OCI-LY7 (cell line): ENCODE data around the gene GPHA2. TPM values are rescaled to one million over a fixed set of nuclear protein-coding genes. Genes with fewer than 3 reads are reported as not detected.

Experiments used
- BruUV-seq: library from RNA; stranded (reverse); fragments of 400-500 nt; replicated peaks from 2 replicates; lab custom pipeline; 2021; lab: Mats Ljungman, UMichigan
- CTCF ChIA-PET: fragments of 300-600 bp; sonication (Branson Sonifier 250); formaldehyde crosslinking; loops from one replicate; lab custom pipeline; 2022; ENCODE audit warnings: antibody characterized with exemption; ENCODE audit not compliant: unreplicated experiment; lab: Charles Lee
- POLR2A ChIA-PET: fragments of 300-600 bp; sonication (Branson Sonifier 250); formaldehyde crosslinking; loops from one replicate; lab custom pipeline; 2022; ENCODE audit warnings: antibody characterized with exemption; lab: Charles Lee
- DNase-seq: peaks from one replicate; pipeline ENCODE4 v3.0.0-alpha.2; 2015; ENCODE audit warnings: low spot score
- H2AFZ ChIP-seq: fragments of 200-600 bp; sonication (generic), shearing (Covaris generic); 2 replicates; pipeline ENCODE4 v1.6.1; 2014; ENCODE audit warnings: mild to moderate bottlenecking, antibody characterized with exemption, low read length, moderate library complexity
- H3K27ac ChIP-seq: fragments of 200-600 bp; sonication (generic); 2 replicates; pipeline ENCODE4 v1.5.1; 2014; ENCODE audit warnings: mixed run types, low read depth, mild to moderate bottlenecking, moderate library complexity, low read length, inconsistent platforms; ENCODE audit not compliant: poor library complexity, severe bottlenecking
- H3K36me3 ChIP-seq: fragments of 200-600 bp; sonication (generic); 2 replicates; pipeline ENCODE4 v1.6.1; 2014; ENCODE audit warnings: mild to moderate bottlenecking, antibody characterized with exemption, low read length, moderate library complexity, mixed read lengths; ENCODE audit not compliant: insufficient read depth
- H3K4me1 ChIP-seq: fragments of 200-600 bp; sonication (generic); 2 replicates; pipeline ENCODE4 v1.5.1; 2014; ENCODE audit warnings: mild to moderate bottlenecking, low read length; ENCODE audit not compliant: insufficient read depth, poor library complexity, severe bottlenecking
- H3K4me2 ChIP-seq: fragments of 200-600 bp; sonication (generic); 2 replicates; pipeline ENCODE4 v1.6.1; 2014; ENCODE audit warnings: mild to moderate bottlenecking, low read length
- H3K4me3 ChIP-seq: fragments of 200-600 bp; sonication (generic); 2 replicates; pipeline ENCODE4 v1.5.1; 2014; ENCODE audit warnings: mild to moderate bottlenecking, low read depth, low read length; ENCODE audit not compliant: poor library complexity, severe bottlenecking
- H3K79me2 ChIP-seq: fragments of 200-600 bp; sonication (generic); 2 replicates; pipeline ENCODE4 v1.6.1; 2016; ENCODE audit warnings: low read depth, mild to moderate bottlenecking, low read length, moderate library complexity, mixed read lengths; ENCODE audit not compliant: insufficient read depth
- H3K9me2 ChIP-seq: fragments of 200-600 bp; sonication (generic); 2 replicates; pipeline ENCODE4 v1.6.1; 2016; ENCODE audit warnings: mild to moderate bottlenecking, low read length, mixed read lengths; ENCODE audit not compliant: insufficient read depth
- H3K9me3 ChIP-seq: fragments of 200-600 bp; sonication (generic); 2 replicates; pipeline ENCODE4 v1.6.1; 2014; ENCODE audit warnings: mild to moderate bottlenecking, mixed run types, low read length, mixed read lengths
- H4K20me1 ChIP-seq: fragments of 200-600 bp; sonication (generic); 2 replicates; pipeline ENCODE4 v1.6.1; 2014; ENCODE audit warnings: mild to moderate bottlenecking, antibody characterized with exemption, low read length, moderate library complexity, mixed read lengths; ENCODE audit not compliant: insufficient read depth
- EZH2phosphoT487 ChIP-seq: fragments of 200-600 bp; sonication (generic); IDR thresholded peaks from 2 replicates; pipeline ENCODE4 v1.6.1; 2018; ENCODE audit warnings: low read depth, borderline replicate concordance, mild to moderate bottlenecking, mixed run types, antibody characterized with exemption, low read length, moderate library complexity, mixed read lengths
- intact Hi-C: fragments of 100-400 bp; cut with micrococcal nuclease; formaldehyde crosslinking; loops from one replicate; pipeline ENCODE4 v1.10.0; 2022; ENCODE audit not compliant: unreplicated experiment
- total RNA-seq, 2 experiments: library from RNA; depleted of rRNA in 1 of 2; stranded (reverse); fragments of >200 nt in 1 of 2; shearing (Covaris generic) in 1 of 2; gene quantifications; 2 replicates each; pipeline ENCODE4 v1.2.3, GENCODE V29; 2014 to 2022
- TF ChIP-seq, protein P1 (sequence below): fragments of 200-600 bp; sonication (generic); conservative IDR thresholded peaks from 2 replicates; pipeline ENCODE4 v1.5.1; 2014; ENCODE audit warnings: mild to moderate bottlenecking, antibody characterized with exemption, low read length, moderate library complexity, mixed read lengths

The GPHA2 gene
- total RNA-seq, 2 experiments from 2014 or later, result not detected

- no peak overlapping the region for H2AFZ ChIP-seq
- no peaks in the 10 kb centered on the region for H3K9me3 ChIP-seq
- no peaks in the 10 kb centered on the region for H3K4me1 ChIP-seq
- intact Hi-C loops, result no loop called here
- DNase-seq, result no peak
- no peaks in the 10 kb centered on the region for H3K79me2 ChIP-seq
- H3K4me3 ChIP-seq, result no peak overlapping the region
- no peak overlapping the region for H3K4me2 ChIP-seq
- H3K9me2 ChIP-seq, result no peaks in the 10 kb centered on the region
- no TSS peak for BruUV-seq
- ChIA-PET CTCF (interaction anchor here (1.3 kb wide), 1 partner anchor 9 kb away, joined by 3 read pairs; no protein-coding TSS in a partner anchor), POLR2A (no interaction called here)
- TF ChIP-seq, protein P1, sequence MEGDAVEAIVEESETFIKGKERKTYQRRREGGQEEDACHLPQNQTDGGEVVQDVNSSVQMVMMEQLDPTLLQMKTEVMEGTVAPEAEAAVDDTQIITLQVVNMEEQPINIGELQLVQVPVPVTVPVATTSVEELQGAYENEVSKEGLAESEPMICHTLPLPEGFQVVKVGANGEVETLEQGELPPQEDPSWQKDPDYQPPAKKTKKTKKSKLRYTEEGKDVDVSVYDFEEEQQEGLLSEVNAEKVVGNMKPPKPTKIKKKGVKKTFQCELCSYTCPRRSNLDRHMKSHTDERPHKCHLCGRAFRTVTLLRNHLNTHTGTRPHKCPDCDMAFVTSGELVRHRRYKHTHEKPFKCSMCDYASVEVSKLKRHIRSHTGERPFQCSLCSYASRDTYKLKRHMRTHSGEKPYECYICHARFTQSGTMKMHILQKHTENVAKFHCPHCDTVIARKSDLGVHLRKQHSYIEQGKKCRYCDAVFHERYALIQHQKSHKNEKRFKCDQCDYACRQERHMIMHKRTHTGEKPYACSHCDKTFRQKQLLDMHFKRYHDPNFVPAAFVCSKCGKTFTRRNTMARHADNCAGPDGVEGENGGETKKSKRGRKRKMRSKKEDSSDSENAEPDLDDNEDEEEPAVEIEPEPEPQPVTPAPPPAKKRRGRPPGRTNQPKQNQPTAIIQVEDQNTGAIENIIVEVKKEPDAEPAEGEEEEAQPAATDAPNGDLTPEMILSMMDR, result no peak
- TF ChIP-seq EZH2phosphoT487, result no peak
- H4K20me1 ChIP-seq, result no peaks in the 10 kb centered on the region
- H3K27ac ChIP-seq, result no peak overlapping the region
- peaks cover 11% of the 10 kb centered on the region; the same call in 1 of the 2 replicates for H3K36me3 ChIP-seq
Measured at GRCh38 chr11:64934682-64935358, 873 bp downstream of the GPHA2 start.

GRCh38 chr11:64933935-64934681 is 1.6 kb downstream of the GPHA2 start:
- no peaks in the 10 kb centered on the region for H3K79me2 ChIP-seq
- no peak overlapping the region for H3K27ac ChIP-seq
- H4K20me1 ChIP-seq, result no peaks in the 10 kb centered on the region
- intact Hi-C loops, result no loop called here
- H2AFZ ChIP-seq, result no peak overlapping the region
- DNase-seq, result no peak
- H3K9me3 ChIP-seq, result no peaks in the 10 kb centered on the region
- no TSS peak for BruUV-seq
- no peak overlapping the region for H3K4me2 ChIP-seq
- POLR2A ChIA-PET, result interaction anchor here (1.2 kb wide), 1 partner anchor 31 kb away, joined by 4 read pairs; no protein-coding TSS in a partner anchor
- H3K4me3 ChIP-seq, result no peak overlapping the region
- TF ChIP-seq, protein P1, result no peak
- no peak for TF ChIP-seq EZH2phosphoT487
- CTCF ChIA-PET, result interaction anchor here (1.3 kb wide), 1 partner anchor 8 kb away, joined by 3 read pairs; no protein-coding TSS in a partner anchor
- H3K9me2 ChIP-seq, result no peaks in the 10 kb centered on the region
- peaks cover 11% of the 10 kb centered on the region; the same call in 1 of the 2 replicates for H3K36me3 ChIP-seq
- no peaks in the 10 kb centered on the region for H3K4me1 ChIP-seq
